Measurements from ENCODE around the gene BTF3L4. TPM values are rescaled to one million over a fixed set of nuclear protein-coding genes. Genes with fewer than 3 reads are reported as not detected.
A peak's percentile ranks its signal among the peaks of the same experiment; 100 is the strongest.

Gene BTF3L4
- total RNA-seq, 1 donor from 2014 or later: 83.6 TPM

DNA sequence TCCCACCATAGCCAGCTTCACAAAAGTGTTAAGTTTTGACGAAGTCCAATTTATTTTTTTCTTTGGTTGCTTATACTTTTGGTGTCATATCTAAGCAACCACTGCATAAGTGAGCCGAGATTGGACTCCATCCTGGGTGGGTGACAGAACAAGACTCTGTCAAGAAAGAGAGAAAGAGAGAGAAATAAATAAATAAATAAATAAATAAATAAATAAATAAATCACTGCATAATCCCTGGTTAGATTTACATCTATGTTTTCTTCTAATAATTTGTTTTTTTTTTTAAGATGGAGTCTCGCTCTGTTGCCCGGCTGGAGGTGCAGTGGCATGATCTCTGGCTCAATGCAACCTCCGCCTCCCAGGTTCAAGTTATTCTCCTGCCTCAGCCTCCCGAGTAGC is 67.5 kb downstream of the BTF3L4 start:
- DNase-seq (ENCODE audit: low read depth): no peak
- Histone ChIP-seq H3K36me3 (ENCODE audit: control insufficient read depth, insufficient read depth, low read length) (no peaks in the 10 kb centered on the region), H3K27me3 (ENCODE audit: control insufficient read depth, insufficient read depth, low read length) (no peaks in the 10 kb centered on the region), H3K4me3 (ENCODE audit: low read depth, low read length) (no peak overlapping the region)
- TF ChIP-seq, protein P1, sequence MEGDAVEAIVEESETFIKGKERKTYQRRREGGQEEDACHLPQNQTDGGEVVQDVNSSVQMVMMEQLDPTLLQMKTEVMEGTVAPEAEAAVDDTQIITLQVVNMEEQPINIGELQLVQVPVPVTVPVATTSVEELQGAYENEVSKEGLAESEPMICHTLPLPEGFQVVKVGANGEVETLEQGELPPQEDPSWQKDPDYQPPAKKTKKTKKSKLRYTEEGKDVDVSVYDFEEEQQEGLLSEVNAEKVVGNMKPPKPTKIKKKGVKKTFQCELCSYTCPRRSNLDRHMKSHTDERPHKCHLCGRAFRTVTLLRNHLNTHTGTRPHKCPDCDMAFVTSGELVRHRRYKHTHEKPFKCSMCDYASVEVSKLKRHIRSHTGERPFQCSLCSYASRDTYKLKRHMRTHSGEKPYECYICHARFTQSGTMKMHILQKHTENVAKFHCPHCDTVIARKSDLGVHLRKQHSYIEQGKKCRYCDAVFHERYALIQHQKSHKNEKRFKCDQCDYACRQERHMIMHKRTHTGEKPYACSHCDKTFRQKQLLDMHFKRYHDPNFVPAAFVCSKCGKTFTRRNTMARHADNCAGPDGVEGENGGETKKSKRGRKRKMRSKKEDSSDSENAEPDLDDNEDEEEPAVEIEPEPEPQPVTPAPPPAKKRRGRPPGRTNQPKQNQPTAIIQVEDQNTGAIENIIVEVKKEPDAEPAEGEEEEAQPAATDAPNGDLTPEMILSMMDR (IDR thresholded peaks at IDR 0.05; ENCODE audit: insufficient read depth, low read length, poor library complexity, severe bottlenecking): no peak

DNA sequence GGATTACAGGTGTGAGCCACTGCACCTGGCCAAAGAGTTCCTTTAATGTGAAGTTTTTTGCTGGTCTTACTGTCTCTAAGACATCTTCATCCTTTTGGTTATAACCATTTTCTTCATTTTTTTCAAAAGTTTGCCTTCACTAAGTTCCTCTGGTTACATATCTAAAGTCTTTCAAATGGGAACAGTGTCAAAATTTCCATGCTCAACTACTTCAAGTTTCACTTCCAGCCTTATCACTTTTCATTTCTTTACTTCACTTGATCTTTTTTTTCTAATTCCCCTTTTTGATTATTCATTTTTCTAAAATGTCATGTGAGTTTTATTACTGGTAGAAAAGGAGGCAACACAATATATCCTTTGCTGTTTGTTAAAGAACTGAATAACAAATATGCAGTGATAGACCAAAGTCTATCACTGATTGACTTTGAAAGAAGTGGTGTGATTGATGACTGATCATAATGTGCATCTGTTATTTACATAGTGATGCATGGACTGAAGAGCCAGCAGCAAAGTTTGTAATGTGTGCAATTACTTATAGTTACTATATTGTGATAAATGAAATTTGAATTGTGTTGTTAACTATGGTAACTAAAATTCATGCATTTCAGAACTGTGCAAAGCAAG is 69.8 kb downstream of the BTF3L4 start:
- Histone ChIP-seq H3K27me3 (ENCODE audit: control insufficient read depth, insufficient read depth, low read length) (no peaks in the 10 kb centered on the region), H3K4me3 (ENCODE audit: low read depth, low read length) (no peak overlapping the region), H3K36me3 (ENCODE audit: control insufficient read depth, insufficient read depth, low read length) (no peaks in the 10 kb centered on the region)
- no peak for DNase-seq (ENCODE audit: low read depth)
- TF ChIP-seq, protein P1 (IDR thresholded peaks at IDR 0.05; ENCODE audit: insufficient read depth, low read length, poor library complexity, severe bottlenecking): no peak

DNA sequence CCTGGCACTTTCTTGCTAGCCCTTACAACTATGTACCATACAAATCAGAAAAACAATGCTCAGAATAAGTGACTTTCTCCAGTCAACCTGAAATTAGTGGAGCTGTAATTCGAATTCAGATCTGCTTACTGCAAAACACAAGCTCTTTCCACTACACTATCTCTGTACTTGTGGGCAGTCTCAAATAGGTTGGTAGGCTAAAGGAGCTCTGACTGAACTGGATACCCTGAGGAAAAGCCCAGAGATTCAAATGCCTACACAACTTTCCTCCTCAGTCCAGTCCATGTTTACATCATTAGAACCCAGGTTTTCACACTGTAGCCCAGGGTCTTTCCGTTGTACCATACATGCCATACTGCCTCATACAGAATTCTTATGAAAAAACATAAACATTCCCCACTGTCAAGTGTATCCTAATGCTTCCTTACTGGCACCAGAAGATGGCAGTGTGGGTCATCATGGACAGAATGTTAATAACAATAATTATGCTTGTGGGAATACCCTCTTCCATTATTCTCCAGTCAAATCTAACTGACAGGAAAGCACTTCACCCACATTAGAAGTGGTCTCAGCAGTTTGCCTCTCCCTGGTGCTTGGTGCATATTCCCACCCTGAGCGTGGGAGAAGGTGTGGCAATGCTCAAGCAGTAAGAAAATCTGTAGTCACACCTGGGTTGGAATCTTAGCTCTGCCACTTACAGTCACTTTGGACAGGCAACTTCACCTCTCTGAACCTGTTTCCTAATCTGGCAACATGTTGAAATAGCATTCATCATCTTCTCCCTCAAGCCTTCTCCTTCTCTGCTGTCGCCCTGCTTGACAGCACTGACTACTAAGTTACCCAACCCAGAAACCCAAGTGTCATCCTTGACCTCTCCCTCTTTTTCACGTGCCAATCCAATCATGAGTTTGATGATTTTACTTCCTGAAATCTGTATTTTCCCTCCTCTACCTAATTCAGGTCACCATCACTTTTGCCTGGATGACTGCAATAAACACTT is 71.4 kb downstream of the BTF3L4 start:
- Histone ChIP-seq H3K36me3 (ENCODE audit: control insufficient read depth, insufficient read depth, low read length) (no peaks in the 10 kb centered on the region), H3K4me3 (ENCODE audit: low read depth, low read length) (no peak overlapping the region), H3K27me3 (ENCODE audit: control insufficient read depth, insufficient read depth, low read length) (no peaks in the 10 kb centered on the region)
- TF ChIP-seq, protein P1 (IDR thresholded peaks at IDR 0.05; ENCODE audit: insufficient read depth, low read length, poor library complexity, severe bottlenecking): peak; percentile 79
- DNase-seq (ENCODE audit: low read depth): no peak

DNA sequence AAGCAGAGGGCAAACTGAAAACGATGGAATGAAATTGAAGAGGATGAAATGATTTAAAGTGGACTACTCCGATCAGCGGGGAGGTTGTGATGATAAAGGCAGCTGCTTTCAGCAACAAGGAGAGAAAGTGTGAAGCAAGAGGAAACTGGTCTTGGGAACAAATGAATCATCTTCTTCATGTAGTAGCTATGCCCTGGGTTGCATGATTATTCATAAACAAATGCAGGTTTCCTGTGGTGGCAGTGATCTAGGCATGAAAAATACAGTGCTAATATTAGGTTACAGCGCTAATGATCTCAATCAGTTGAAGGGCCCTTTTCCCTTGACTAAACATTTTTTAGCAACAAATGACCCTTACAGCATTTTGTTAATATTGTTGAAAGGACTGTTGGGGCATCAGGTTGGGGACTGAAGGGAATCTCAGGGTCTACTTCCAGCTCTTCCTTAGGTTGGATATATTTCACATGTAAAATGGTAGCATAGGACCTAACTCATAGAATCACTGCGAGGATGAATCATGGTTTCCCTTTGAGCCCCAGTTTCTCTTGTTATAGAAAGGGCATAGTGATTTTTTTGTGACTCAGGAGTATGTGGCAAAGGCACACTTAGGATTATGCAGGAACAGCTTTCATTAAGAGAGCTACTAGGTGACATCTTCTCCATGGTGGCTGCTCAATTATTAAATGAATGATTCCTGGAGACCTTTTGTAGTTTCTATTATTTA is 83.9 kb downstream of the BTF3L4 start:
- TF ChIP-seq, protein P1 (IDR thresholded peaks at IDR 0.05; ENCODE audit: insufficient read depth, low read length, poor library complexity, severe bottlenecking): no peak
- peak; percentile 56 for DNase-seq (ENCODE audit: low read depth)
- H3K4me3 ChIP-seq (ENCODE audit: low read depth, low read length): no peak overlapping the region

More for the DNA sequence above, 83.9 kb downstream of the BTF3L4 start:
- Histone ChIP-seq H3K27me3 (ENCODE audit: control insufficient read depth, insufficient read depth, low read length) (no peaks in the 10 kb centered on the region), H3K36me3 (ENCODE audit: control insufficient read depth, insufficient read depth, low read length) (no peaks in the 10 kb centered on the region)

Other genes with a start within 250 kb of the BTF3L4 start
- gene NRDC, start 177.6 kb upstream of the BTF3L4 start, total RNA-seq: 59.8 and 62.2 TPM in 2 replicates
- 35.9 and 36.8 TPM in 2 replicates for gene RAB3B, start 65.6 kb upstream of the BTF3L4 start, total RNA-seq
- 13.0 and 19.9 TPM in 2 replicates for gene KTI12, start 22.5 kb upstream of the BTF3L4 start, total RNA-seq
- gene TXNDC12, start 1.1 kb upstream of the BTF3L4 start, total RNA-seq: 62.1 and 62.8 TPM in 2 replicates
- 17.1 and 18.4 TPM in 2 replicates for gene ZFYVE9, start 85.8 kb downstream of the BTF3L4 start, total RNA-seq